Measurements from ENCODE around the gene DISC1.

DISC1 gene

DNA sequence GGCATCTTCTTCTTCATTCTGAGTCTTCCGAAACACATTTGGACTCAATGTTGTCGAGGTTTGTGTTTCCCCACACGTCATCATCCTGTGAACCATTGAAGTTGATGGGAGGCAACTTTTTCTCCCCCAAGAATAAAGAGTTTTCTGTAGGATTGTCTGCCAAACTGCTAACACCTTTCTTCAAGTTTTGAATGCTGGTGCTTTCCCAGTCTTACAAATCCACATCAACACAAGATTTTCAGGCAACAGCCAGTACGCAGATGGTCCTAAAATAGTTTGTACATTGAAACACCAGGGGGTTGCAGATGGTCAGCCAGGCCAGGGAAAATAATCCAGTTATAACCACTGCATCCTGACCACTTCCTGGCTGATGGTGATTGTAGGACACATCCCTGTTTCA is 187.9 kb downstream of the DISC1 start:
- no peaks in the 10 kb centered on the region for H3K9me3 ChIP-seq (ENCODE audit: control insufficient read depth in 1 of 2, low read length in 2 of 2)
- H3K4me1 ChIP-seq (ENCODE audit: control insufficient read depth in 1 of 2, insufficient read depth in 2 of 2, low read length in 2 of 2), result no peaks in the 10 kb centered on the region
- no peak overlapping the region for H3K9ac ChIP-seq (ENCODE audit: low read depth in 1 of 2, low read length in 2 of 2)
- no peaks in the 10 kb centered on the region for H3K27me3 ChIP-seq (ENCODE audit: control insufficient read depth in 1 of 2, insufficient read depth in 2 of 2, low read length in 2 of 2)
- H3K4me3 ChIP-seq (ENCODE audit: low read depth in 1 of 2, low read length in 2 of 2), result no peak overlapping the region
- no peaks in the 10 kb centered on the region for H3K36me3 ChIP-seq (ENCODE audit: control insufficient read depth in 1 of 2, insufficient read depth in 2 of 2, low read length in 2 of 2)
- H3K27ac ChIP-seq (ENCODE audit: low read depth, low read length), result no peak overlapping the region

DNA sequence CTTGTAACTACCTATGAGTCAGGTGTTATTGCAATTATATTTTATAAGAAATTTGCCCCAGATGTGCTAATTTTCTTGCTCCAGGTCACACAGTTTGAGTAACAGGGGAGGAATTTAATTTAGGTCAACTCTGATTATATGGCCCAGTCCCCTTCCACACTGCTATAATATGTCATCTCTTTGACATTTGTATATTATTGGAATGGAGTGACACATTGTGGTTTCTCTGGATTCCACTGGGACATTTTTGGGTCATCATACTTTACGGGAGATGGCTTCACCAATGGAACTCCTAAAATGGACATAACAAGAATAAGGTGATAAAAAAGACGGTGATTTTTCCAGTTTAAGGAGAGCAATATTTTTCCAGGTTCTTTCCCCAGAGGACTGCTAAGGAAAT is 191.2 kb downstream of the DISC1 start:
- Histone ChIP-seq H3K27ac (ENCODE audit: low read depth, low read length) (no peak overlapping the region), H3K4me3 (ENCODE audit: low read depth in 1 of 2, low read length in 2 of 2) (no peak overlapping the region), H3K9ac (ENCODE audit: low read depth in 1 of 2, low read length in 2 of 2) (no peak overlapping the region), H3K27me3 (ENCODE audit: control insufficient read depth in 1 of 2, insufficient read depth in 2 of 2, low read length in 2 of 2) (no peaks in the 10 kb centered on the region), H3K4me1 (ENCODE audit: control insufficient read depth in 1 of 2, insufficient read depth in 2 of 2, low read length in 2 of 2) (no peaks in the 10 kb centered on the region), H3K36me3 (ENCODE audit: control insufficient read depth in 1 of 2, insufficient read depth in 2 of 2, low read length in 2 of 2) (no peaks in the 10 kb centered on the region), H3K9me3 (ENCODE audit: control insufficient read depth in 1 of 2, low read length in 2 of 2) (no peaks in the 10 kb centered on the region)

DNA sequence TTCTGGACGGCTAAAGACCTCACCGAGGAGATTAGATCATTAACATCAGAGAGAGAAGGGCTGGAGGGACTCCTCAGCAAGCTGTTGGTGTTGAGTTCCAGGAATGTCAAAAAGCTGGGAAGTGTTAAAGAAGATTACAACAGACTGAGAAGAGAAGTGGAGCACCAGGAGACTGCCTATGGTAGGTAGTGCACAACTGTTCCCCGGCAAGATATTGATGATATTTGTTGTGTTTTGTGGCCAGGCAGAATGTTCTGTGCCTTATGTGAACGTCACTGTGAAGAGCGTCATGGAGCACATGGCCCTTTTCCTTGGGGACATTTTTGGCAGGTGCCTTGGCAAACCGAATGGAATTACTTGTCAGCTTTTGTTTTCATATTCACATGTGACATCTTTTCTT is 191.7 kb downstream of the DISC1 start:
- no peak overlapping the region for H3K4me3 ChIP-seq (ENCODE audit: low read depth in 1 of 2, low read length in 2 of 2)
- H3K9me3 ChIP-seq (ENCODE audit: control insufficient read depth in 1 of 2, low read length in 2 of 2), result no peaks in the 10 kb centered on the region
- H3K36me3 ChIP-seq (ENCODE audit: control insufficient read depth in 1 of 2, insufficient read depth in 2 of 2, low read length in 2 of 2), result no peaks in the 10 kb centered on the region
- no peak overlapping the region for H3K27ac ChIP-seq (ENCODE audit: low read depth, low read length)
- no peaks in the 10 kb centered on the region for H3K27me3 ChIP-seq (ENCODE audit: control insufficient read depth in 1 of 2, insufficient read depth in 2 of 2, low read length in 2 of 2)
- H3K9ac ChIP-seq (ENCODE audit: low read depth in 1 of 2, low read length in 2 of 2), result no peak overlapping the region
- no peaks in the 10 kb centered on the region for H3K4me1 ChIP-seq (ENCODE audit: control insufficient read depth in 1 of 2, insufficient read depth in 2 of 2, low read length in 2 of 2)

DNA sequence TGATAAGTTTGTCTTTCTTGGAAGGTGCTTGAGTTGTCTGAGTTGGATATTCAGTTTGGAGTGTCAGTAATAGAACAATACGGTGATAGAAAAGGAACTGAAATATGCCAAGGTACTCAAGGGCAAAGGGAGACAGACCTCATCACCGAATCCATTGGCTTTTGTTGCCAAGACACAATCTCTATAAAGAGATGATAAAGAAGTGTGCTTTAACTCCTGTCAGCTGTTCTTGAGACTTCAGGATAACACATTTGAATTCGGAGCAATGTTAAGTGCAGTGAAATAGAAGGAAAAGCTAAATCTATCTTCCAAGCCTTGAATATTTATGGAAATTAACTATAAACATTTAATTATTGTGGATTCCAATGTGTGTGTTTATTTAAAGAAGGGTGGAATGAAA is 194.7 kb downstream of the DISC1 start:
- Histone ChIP-seq H3K9ac (ENCODE audit: low read depth in 1 of 2, low read length in 2 of 2) (no peak overlapping the region), H3K27ac (ENCODE audit: low read depth, low read length) (no peak overlapping the region), H3K9me3 (ENCODE audit: control insufficient read depth in 1 of 2, low read length in 2 of 2) (no peaks in the 10 kb centered on the region), H3K36me3 (ENCODE audit: control insufficient read depth in 1 of 2, insufficient read depth in 2 of 2, low read length in 2 of 2) (no peaks in the 10 kb centered on the region), H3K27me3 (ENCODE audit: control insufficient read depth in 1 of 2, insufficient read depth in 2 of 2, low read length in 2 of 2) (no peaks in the 10 kb centered on the region), H3K4me3 (ENCODE audit: low read depth in 1 of 2, low read length in 2 of 2) (no peak overlapping the region), H3K4me1 (ENCODE audit: control insufficient read depth in 1 of 2, insufficient read depth in 2 of 2, low read length in 2 of 2) (no peaks in the 10 kb centered on the region)

DNA sequence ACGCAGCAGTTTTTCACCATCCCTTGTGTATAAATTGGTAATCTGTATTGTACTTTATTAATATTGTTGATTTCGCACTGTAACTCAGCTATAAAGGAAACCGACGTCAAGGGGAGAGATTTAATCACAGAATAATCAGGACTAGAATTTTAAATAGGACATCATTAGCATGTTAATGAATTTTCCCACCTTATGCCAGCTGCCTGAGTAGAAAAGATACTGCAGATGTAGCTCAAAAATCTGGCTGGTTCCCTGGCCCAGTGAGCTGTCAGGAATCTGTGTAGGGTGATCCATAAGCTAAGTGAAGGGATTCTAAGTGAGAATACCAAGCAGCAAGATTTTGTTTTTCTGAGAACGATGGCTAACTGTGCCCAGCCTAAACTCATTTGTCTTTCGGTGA is 195.5 kb downstream of the DISC1 start:
- Histone ChIP-seq H3K36me3 (ENCODE audit: control insufficient read depth in 1 of 2, insufficient read depth in 2 of 2, low read length in 2 of 2) (no peaks in the 10 kb centered on the region), H3K9me3 (ENCODE audit: control insufficient read depth in 1 of 2, low read length in 2 of 2) (no peaks in the 10 kb centered on the region), H3K4me3 (ENCODE audit: low read depth in 1 of 2, low read length in 2 of 2) (no peak overlapping the region), H3K4me1 (ENCODE audit: control insufficient read depth in 1 of 2, insufficient read depth in 2 of 2, low read length in 2 of 2) (no peaks in the 10 kb centered on the region), H3K27ac (ENCODE audit: low read depth, low read length) (no peak overlapping the region), H3K27me3 (ENCODE audit: control insufficient read depth in 1 of 2, insufficient read depth in 2 of 2, low read length in 2 of 2) (no peaks in the 10 kb centered on the region), H3K9ac (ENCODE audit: low read depth in 1 of 2, low read length in 2 of 2) (no peak overlapping the region)

DNA sequence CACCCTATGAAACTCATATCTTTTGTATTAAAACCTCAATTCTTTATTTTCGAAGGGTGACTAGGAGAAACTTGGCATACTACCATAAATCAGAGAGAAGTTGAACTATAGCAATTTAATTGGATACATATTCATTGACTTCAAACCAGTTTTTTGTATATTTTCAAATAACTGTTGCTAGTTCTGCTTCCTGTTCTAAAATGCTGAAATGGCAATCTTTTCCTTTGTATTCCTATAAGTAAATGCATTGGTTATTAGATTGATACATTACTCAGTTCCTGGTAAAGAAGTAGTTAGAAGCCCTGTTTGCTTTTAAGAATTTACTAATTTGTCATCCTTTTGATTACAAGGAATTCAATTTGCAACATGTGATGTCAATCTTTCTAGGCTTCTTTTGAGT is 200.0 kb downstream of the DISC1 start:
- Histone ChIP-seq H3K4me1 (ENCODE audit: control insufficient read depth in 1 of 2, insufficient read depth in 2 of 2, low read length in 2 of 2) (no peaks in the 10 kb centered on the region), H3K4me3 (ENCODE audit: low read depth in 1 of 2, low read length in 2 of 2) (no peak overlapping the region), H3K9me3 (ENCODE audit: control insufficient read depth in 1 of 2, low read length in 2 of 2) (no peaks in the 10 kb centered on the region)

DNA sequence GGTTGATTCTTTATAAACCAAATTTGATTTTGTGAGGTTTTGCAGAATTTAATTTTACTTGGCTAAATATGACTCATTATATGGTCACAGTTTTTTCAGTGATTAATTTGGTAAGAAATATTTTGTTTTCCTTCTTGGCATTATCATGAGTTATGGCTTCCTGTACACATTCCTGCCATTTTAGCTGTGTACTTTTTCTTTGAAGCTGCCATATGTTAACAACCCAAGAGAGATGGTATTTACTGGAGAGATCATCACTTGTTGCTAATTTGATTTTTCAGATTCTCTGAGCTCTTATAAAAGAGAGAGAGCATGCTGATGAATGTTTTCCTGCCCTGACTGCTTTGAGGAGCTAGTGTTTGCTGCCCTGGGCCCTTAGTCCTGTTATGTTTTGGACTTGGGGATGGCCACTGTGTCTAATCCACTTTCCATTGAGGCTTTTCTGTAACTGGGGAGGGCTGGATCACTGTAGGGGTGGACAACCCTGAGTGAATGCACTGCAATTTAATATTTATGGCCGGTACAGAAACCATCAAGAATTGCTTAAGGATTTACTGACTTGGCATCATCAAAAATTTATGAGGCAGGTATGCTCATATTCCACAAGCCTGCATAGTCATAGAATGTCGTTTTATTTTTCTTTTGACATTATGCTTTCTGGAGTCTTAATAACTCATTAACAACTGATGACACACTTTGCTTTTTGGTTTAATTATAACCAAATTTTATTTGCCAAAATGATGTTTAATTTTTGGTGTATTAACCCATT is 200.9 kb downstream of the DISC1 start:
- Histone ChIP-seq H3K9ac (ENCODE audit: low read depth in 1 of 2, low read length in 2 of 2) (no peak overlapping the region), H3K4me1 (ENCODE audit: control insufficient read depth in 1 of 2, insufficient read depth in 2 of 2, low read length in 2 of 2) (no peaks in the 10 kb centered on the region), H3K27me3 (ENCODE audit: control insufficient read depth in 1 of 2, insufficient read depth in 2 of 2, low read length in 2 of 2) (no peaks in the 10 kb centered on the region), H3K27ac (ENCODE audit: low read depth, low read length) (no peak overlapping the region), H3K4me3 (ENCODE audit: low read depth in 1 of 2, low read length in 2 of 2) (no peak overlapping the region), H3K9me3 (ENCODE audit: control insufficient read depth in 1 of 2, low read length in 2 of 2) (no peaks in the 10 kb centered on the region), H3K36me3 (ENCODE audit: control insufficient read depth in 1 of 2, insufficient read depth in 2 of 2, low read length in 2 of 2) (no peaks in the 10 kb centered on the region)

More for the DNA sequence above, 200.0 kb downstream of the DISC1 start:
- no peak overlapping the region for H3K9ac ChIP-seq (ENCODE audit: low read depth in 1 of 2, low read length in 2 of 2)
- H3K27me3 ChIP-seq (ENCODE audit: control insufficient read depth in 1 of 2, insufficient read depth in 2 of 2, low read length in 2 of 2), result no peaks in the 10 kb centered on the region
- H3K27ac ChIP-seq (ENCODE audit: low read depth, low read length), result no peak overlapping the region
- H3K36me3 ChIP-seq (ENCODE audit: control insufficient read depth in 1 of 2, insufficient read depth in 2 of 2, low read length in 2 of 2), result no peaks in the 10 kb centered on the region

DNA sequence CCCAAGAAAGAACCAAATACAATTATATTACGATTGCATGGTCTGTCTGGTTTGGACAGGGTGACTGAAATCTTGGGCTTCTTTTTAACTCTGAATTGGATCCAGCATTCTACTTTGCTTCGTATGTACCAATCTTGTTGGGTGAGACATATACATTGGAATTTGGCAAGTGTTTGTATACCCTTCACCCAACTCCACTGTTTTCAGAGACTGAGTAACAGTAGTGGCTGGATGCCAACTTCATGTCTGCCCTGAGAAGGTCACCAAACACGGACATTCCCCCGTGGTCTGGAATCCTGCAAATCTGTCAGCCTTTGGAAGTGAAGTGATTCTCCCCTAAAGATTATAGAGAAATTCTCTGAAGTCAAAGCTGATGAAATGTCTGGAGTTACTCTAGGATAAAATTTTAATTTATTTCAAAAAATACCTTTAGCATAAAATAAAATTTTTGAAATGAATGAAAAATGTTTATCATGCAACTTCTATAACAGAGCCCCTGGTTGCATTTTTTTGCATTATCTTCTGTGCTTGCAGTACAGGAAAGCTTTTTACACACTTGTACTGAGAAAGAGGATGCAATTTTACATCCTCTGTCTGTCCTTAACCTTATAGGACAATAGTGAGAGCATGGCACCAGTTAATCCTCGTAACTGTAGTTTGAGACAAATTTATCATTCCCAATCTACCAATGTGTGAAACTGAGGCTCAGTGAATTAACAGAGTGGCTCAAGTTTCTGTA is 201.8 kb downstream of the DISC1 start:
- Histone ChIP-seq H3K4me1 (ENCODE audit: control insufficient read depth in 1 of 2, insufficient read depth in 2 of 2, low read length in 2 of 2) (no peaks in the 10 kb centered on the region), H3K9me3 (ENCODE audit: control insufficient read depth in 1 of 2, low read length in 2 of 2) (no peaks in the 10 kb centered on the region), H3K9ac (ENCODE audit: low read depth in 1 of 2, low read length in 2 of 2) (no peak overlapping the region), H3K4me3 (ENCODE audit: low read depth in 1 of 2, low read length in 2 of 2) (no peak overlapping the region), H3K27me3 (ENCODE audit: control insufficient read depth in 1 of 2, insufficient read depth in 2 of 2, low read length in 2 of 2) (no peaks in the 10 kb centered on the region), H3K36me3 (ENCODE audit: control insufficient read depth in 1 of 2, insufficient read depth in 2 of 2, low read length in 2 of 2) (no peaks in the 10 kb centered on the region), H3K27ac (ENCODE audit: low read depth, low read length) (no peak overlapping the region)

DNA sequence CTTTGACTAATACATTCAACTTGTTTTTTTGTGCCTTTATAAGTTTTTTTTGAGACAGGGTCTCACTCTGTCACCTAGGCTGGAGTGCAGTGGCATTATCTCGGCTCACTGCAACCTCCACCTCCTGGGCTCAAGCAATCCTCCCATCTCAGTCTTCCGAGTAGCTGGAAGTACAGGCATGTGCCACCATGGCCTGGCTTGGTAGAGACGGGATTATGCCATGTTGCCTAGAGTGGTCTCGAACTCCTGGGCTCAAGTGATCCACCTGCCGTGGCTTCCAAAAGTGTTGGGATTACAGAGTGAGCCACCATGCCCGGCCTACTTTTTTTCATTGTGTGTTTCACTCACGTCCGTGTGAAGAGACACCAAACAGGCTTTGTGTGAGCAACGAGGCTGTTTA is 202.7 kb downstream of the DISC1 start:
- H3K4me3 ChIP-seq (ENCODE audit: low read depth in 1 of 2, low read length in 2 of 2), result no peak overlapping the region
- no peaks in the 10 kb centered on the region for H3K36me3 ChIP-seq (ENCODE audit: control insufficient read depth in 1 of 2, insufficient read depth in 2 of 2, low read length in 2 of 2)
- no peaks in the 10 kb centered on the region for H3K4me1 ChIP-seq (ENCODE audit: control insufficient read depth in 1 of 2, insufficient read depth in 2 of 2, low read length in 2 of 2)
- H3K9me3 ChIP-seq (ENCODE audit: control insufficient read depth in 1 of 2, low read length in 2 of 2), result no peaks in the 10 kb centered on the region
- H3K27me3 ChIP-seq (ENCODE audit: control insufficient read depth in 1 of 2, insufficient read depth in 2 of 2, low read length in 2 of 2), result no peaks in the 10 kb centered on the region
- H3K27ac ChIP-seq (ENCODE audit: low read depth, low read length), result no peak overlapping the region
- H3K9ac ChIP-seq (ENCODE audit: low read depth in 1 of 2, low read length in 2 of 2), result no peak overlapping the region

DNA sequence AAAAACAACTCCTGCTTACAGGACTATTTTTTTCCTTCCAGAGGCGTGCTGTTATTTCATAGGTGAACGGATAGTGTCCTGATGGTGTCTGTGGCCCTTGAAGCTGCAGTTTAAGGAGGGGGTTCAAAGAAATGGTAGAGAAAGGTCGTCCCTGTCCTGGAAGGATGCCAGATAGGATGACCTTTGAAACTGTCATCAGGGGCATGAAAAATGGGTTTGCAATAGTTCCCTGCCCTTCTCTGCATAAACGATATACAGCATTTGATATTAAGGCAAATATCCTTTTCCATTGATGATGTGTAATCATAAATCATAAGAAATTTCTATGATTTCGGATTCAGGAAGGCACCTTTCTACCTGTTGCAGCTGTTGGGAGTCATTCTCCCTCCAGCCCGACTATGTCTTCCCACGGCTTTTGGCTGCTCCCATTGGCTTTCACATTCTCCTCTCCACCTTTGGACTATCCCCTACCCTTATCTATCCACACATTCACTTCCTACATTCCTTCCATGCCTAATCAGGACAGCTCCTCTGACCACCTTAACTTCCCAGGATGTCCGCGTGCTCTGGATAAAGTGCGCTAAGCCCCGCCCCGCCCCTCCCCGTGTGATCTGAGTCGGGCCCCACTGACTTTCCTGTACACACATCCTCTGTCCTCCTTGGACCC is 209.8 kb downstream of the DISC1 start:
- Histone ChIP-seq H3K27me3 (ENCODE audit: control insufficient read depth in 1 of 2, insufficient read depth in 2 of 2, low read length in 2 of 2) (no peaks in the 10 kb centered on the region), H3K9me3 (ENCODE audit: control insufficient read depth in 1 of 2, low read length in 2 of 2) (no peaks in the 10 kb centered on the region), H3K9ac (ENCODE audit: low read depth in 1 of 2, low read length in 2 of 2) (no peak overlapping the region), H3K4me1 (ENCODE audit: control insufficient read depth in 1 of 2, insufficient read depth in 2 of 2, low read length in 2 of 2) (peaks cover 7 to 8% of the 10 kb centered on the region in 2 donors), H3K36me3 (ENCODE audit: control insufficient read depth in 1 of 2, insufficient read depth in 2 of 2, low read length in 2 of 2) (no peaks in the 10 kb centered on the region), H3K27ac (ENCODE audit: low read depth, low read length) (no peak overlapping the region), H3K4me3 (ENCODE audit: low read depth in 1 of 2, low read length in 2 of 2) (no peak overlapping the region)
